SK-N-SH (cell line): ENCODE measurements around the gene PDCD2. TPM values are rescaled to one million over a fixed set of nuclear protein-coding genes. Genes with fewer than 3 reads are reported as not detected.

Experiments used
- CTCF ChIA-PET: fragments of 300-600, 350-600 bp; formaldehyde crosslinking; extraction: SDS; loops from one replicate; lab custom pipeline; 2021; lab: Yijun Ruan, JAX
- POLR2A ChIA-PET: fragments of 350-600 bp; sonication (Branson Sonifier 250); formaldehyde crosslinking; extraction: SDS; loops from one replicate; lab custom pipeline; 2020; ENCODE audit warnings: antibody characterized with exemption, inconsistent platforms; lab: Yijun Ruan, JAX
- DNase-seq: peaks from one replicate; pipeline ENCODE4 v3.0.0; 2012
- H2AFZ ChIP-seq: fragments of 200-600 bp; sonication (generic); 2 replicates; pipeline ENCODE4 v1.8.1; 2016; ENCODE audit warnings: antibody characterized with exemption, mild to moderate bottlenecking, low read depth
- H3F3A ChIP-seq: fragments of 200-600 bp; sonication (generic); replicated peaks from 2 replicates; pipeline ENCODE3; 2016; ENCODE audit warnings: antibody characterized with exemption, mild to moderate bottlenecking; ENCODE audit not compliant: insufficient read depth
- H3K27ac ChIP-seq, 2 experiments: fragments of 200-500 bp in 1 of 2; fragments of 200-600 bp in 1 of 2; sonication (Bioruptor generic) in 1 of 2; sonication (generic), shearing (Covaris generic) in 1 of 2; 2 replicates each; pipeline versions ENCODE4 v1.5.1 to v1.6.1; 2014 to 2016; ENCODE audit warnings: low read depth in 2 of 2, inconsistent platforms in 1 of 2, low read length in 1 of 2, mild to moderate bottlenecking in 1 of 2, mixed read lengths in 1 of 2
- H3K27me3 ChIP-seq: fragments of 200-600 bp; sonication (generic), shearing (Covaris generic); 2 replicates; pipeline ENCODE4 v1.6.1; 2016; ENCODE audit warnings: mixed run types; ENCODE audit not compliant: insufficient read depth
- H3K36me3 ChIP-seq, 2 experiments: fragments of 200-500 bp in 1 of 2; fragments of 200-600 bp in 1 of 2; sonication (Bioruptor generic) in 1 of 2; sonication (generic) in 1 of 2; replicated peaks in 1 of 2; 2 replicates each; pipeline versions ENCODE3 to v1.5.1; 2014 to 2016; ENCODE audit warnings: low read length in 1 of 2, mild to moderate bottlenecking in 1 of 2; ENCODE audit not compliant: insufficient read depth in 2 of 2, control insufficient read depth in 1 of 2
- H3K4me1 ChIP-seq, 2 experiments: fragments of 200-500 bp in 1 of 2; fragments of 200-600 bp in 1 of 2; sonication (Bioruptor generic) in 1 of 2; sonication (generic), shearing (Covaris generic) in 1 of 2; 2 replicates each; pipeline versions ENCODE4 v1.5.1 to v1.6.1; 2014 to 2016; ENCODE audit warnings: low read depth in 1 of 2, low read length in 1 of 2, mixed run types in 1 of 2; ENCODE audit not compliant: insufficient read depth in 2 of 2, control insufficient read depth in 1 of 2
- H3K4me2 ChIP-seq: fragments of 200-600 bp; sonication (generic), shearing (Covaris generic); 2 replicates; pipeline ENCODE4 v1.6.1; 2017; ENCODE audit warnings: mixed run types
- H3K4me3 ChIP-seq, 2 experiments: fragments of 200-500 bp in 1 of 2; fragments of 200-600 bp in 1 of 2; sonication (Bioruptor generic) in 1 of 2; sonication (generic), shearing (Covaris generic) in 1 of 2; 2 replicates each; pipeline versions ENCODE4 v1.5.1 to v1.8.1; 2014 to 2016; ENCODE audit warnings: low read depth in 2 of 2, inconsistent platforms in 1 of 2, low read length in 1 of 2, mild to moderate bottlenecking in 1 of 2, mixed read lengths in 1 of 2, moderate library complexity in 1 of 2
- H3K79me2 ChIP-seq: fragments of 200-600 bp; sonication (generic); 2 replicates; pipeline ENCODE4 v1.8.1; 2017; ENCODE audit warnings: mild to moderate bottlenecking; ENCODE audit not compliant: insufficient read depth
- H3K9ac ChIP-seq: fragments of 200-600 bp; sonication (generic); 2 replicates; pipeline ENCODE4 v1.6.1; 2017; ENCODE audit warnings: mixed run types
- H3K9me2 ChIP-seq: fragments of 200-600 bp; sonication (generic); 2 replicates; pipeline ENCODE4 v1.6.1; 2017; ENCODE audit warnings: mixed run types
- H3K9me3 ChIP-seq: fragments of 200-600 bp; sonication (generic); 2 replicates; pipeline ENCODE4 v1.6.1; 2017; ENCODE audit warnings: mixed run types, mild to moderate bottlenecking, moderate library complexity
- H4K20me1 ChIP-seq: fragments of 200-600 bp; sonication (generic); 2 replicates; pipeline ENCODE4 v1.6.1; 2017; ENCODE audit warnings: mild to moderate bottlenecking, mixed run types; ENCODE audit not compliant: insufficient read depth
- CHD2 ChIP-seq: fragments of 150-350 bp; IDR thresholded peaks from 2 replicates; pipeline ENCODE4 v1.6.1; 2018; ENCODE audit warnings: low read length; ENCODE audit not compliant: partially characterized antibody
- CTCF ChIP-seq: fragments of 200-600 bp; sonication (generic); IDR thresholded peaks from 2 replicates; pipeline ENCODE4 v1.6.1; 2017; ENCODE audit warnings: antibody characterized with exemption, mild to moderate bottlenecking, moderate library complexity
- FOXM1 ChIP-seq: IDR thresholded peaks from 2 replicates; pipeline ENCODE4 v1.4.0; 2012; ENCODE audit warnings: low read depth, mild to moderate bottlenecking
- IRF3 ChIP-seq: fragments of 150-350 bp; IDR thresholded peaks from 2 replicates; pipeline ENCODE4 v1.6.1; 2016; ENCODE audit warnings: mild to moderate bottlenecking, low read depth, low read length
- JUND ChIP-seq: IDR thresholded peaks from 2 replicates; pipeline ENCODE4 v1.4.0; 2012
- MEF2A ChIP-seq: IDR thresholded peaks from 2 replicates; pipeline ENCODE4 v1.4.0; 2012; ENCODE audit warnings: low read depth, borderline replicate concordance
- NFIC ChIP-seq: IDR thresholded peaks from 2 replicates; pipeline ENCODE4 v1.4.0; 2012; ENCODE audit warnings: borderline replicate concordance
- NRF1 ChIP-seq: IDR thresholded peaks from 2 replicates; pipeline ENCODE4 v1.6.1; 2012; ENCODE audit warnings: low read depth, mild to moderate bottlenecking, low read length
- POLR2AphosphoS5 ChIP-seq: IDR thresholded peaks from 2 replicates; pipeline ENCODE4 v1.6.1; 2012; ENCODE audit warnings: low read depth, low read length
- RCOR1 ChIP-seq: fragments of 150-350 bp; IDR thresholded peaks from 2 replicates; pipeline ENCODE4 v1.6.1; 2017; ENCODE audit warnings: antibody characterized with exemption, low read length
- SMC3 ChIP-seq: IDR thresholded peaks from 2 replicates; pipeline ENCODE4 v1.6.1; 2012; ENCODE audit warnings: low read depth, low read length, improper control_type of control experiment
- TCF12 ChIP-seq: IDR thresholded peaks from 2 replicates; pipeline ENCODE4 v1.4.0; 2012
- USF2 ChIP-seq: fragments of 150-350 bp; IDR thresholded peaks from 2 replicates; pipeline ENCODE4 v1.6.1; 2017; ENCODE audit warnings: antibody characterized with exemption, low read length, low read depth, borderline replicate concordance
- ZBTB33 ChIP-seq: IDR thresholded peaks from 2 replicates; pipeline ENCODE4 v1.4.0; 2012; ENCODE audit warnings: low read depth, borderline replicate concordance
- WGBS: methylation state at CpG from one replicate; pipeline ENCODE4 v1.1.6; 2017; ENCODE audit warnings: low lambda C conversion rate; 5-methylcytosine and 5-hydroxymethylcytosine counted together
- polyA plus RNA-seq, 3 experiments: library from polyadenylated mRNA; depleted of rRNA; stranded (reverse); fragments of >200 nt; gene quantifications; 2 replicates each; pipeline ENCODE4 v1.2.3, GENCODE V29; 2012

PDCD2 gene
- polyA plus RNA-seq, 1 of the 3 experiments (the other 2 are of a cell fraction), result 82.1 TPM

- peaks cover 7% of the 10 kb centered on the region for H3F3A ChIP-seq
- H3K9me3 ChIP-seq, result no peaks in the 10 kb centered on the region
- POLR2A ChIA-PET, result no interaction called here
- H3K9me2 ChIP-seq, result no peaks in the 10 kb centered on the region
- no peaks in the 10 kb centered on the region for H3K27me3 ChIP-seq
- no peaks in the 10 kb centered on the region for H3K4me1 ChIP-seq
- no peak overlapping the region for H3K27ac ChIP-seq
- H3K9ac ChIP-seq, result no peak overlapping the region
- WGBS, result 97% methylated on average over 7 of the region's 8 CpGs
- no peak for DNase-seq
- H3K4me2 ChIP-seq, result no peak overlapping the region
- CTCF ChIA-PET, result interaction anchor here (2.1 kb wide), 1 partner anchor 10 kb away, joined by 5 read pairs; no protein-coding TSS in a partner anchor
- no peak overlapping the region for H3K4me3 ChIP-seq
- H2AFZ ChIP-seq, result no peak overlapping the region
- TF ChIP-seq JUND, result no peak
- no peak for TF ChIP-seq RCOR1
- TF ChIP-seq FOXM1, result no peak
- TF ChIP-seq IRF3, result no peak
- no peak for TF ChIP-seq NRF1
- no peak for TF ChIP-seq CHD2
- no peak for TF ChIP-seq CTCF
- TF ChIP-seq NFIC, result no peak
- no peak for TF ChIP-seq MEF2A
- no peak for TF ChIP-seq TCF12
- TF ChIP-seq ZBTB33, result no peak
- no peak for TF ChIP-seq POLR2AphosphoS5
- TF ChIP-seq SMC3, result no peak
- TF ChIP-seq USF2, result no peak
- TF ChIP-seq, all 33 proteins: peak for 0
- H3K79me2 ChIP-seq, result peaks cover 43% of the 10 kb centered on the region
- H4K20me1 ChIP-seq, result no peaks in the 10 kb centered on the region
- peaks cover 67 to 74% of the 10 kb centered on the region in 2 experiments for H3K36me3 ChIP-seq
Measured at GRCh38 chr6:170564936-170565530, 19.4 kb downstream of the PDCD2 start.
